ENCODE measurements around the gene GZMM.

The GZMM gene

DNA sequence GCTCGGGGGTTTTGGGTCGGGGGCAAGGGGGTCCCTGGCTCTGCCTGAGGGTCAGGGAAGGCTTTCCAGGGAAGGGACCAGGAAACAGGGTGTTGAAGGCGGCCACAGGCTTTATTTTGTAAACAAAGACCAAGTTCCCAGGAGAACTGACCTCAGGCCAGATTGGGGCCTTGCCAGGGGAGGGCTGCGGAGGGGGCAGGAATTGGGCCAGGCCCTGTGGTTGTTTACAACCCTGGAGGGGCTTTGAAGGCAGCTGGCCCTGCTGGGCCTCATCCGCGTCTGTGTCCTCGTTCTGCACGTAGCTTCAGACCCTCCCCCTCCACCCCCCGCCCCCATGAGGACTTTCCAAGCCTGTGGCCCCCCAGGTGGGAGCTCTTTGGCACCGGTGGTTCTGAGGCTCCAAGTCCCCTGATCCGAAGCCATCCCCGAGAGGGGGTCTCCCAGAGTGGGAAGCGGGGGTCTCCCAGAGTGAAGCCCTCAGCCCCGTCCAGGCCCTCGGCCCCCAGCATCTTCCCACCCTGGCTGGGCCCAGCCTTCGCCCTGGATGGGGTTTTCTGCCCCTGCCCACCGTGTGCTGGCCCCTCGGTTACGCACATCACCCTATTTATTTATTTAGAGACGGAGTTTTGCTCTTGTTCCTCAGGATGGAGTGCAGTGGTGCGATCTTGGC lies 15.1 kb downstream of the GZMM start:
- no peak for FAIRE-seq
- DNase-seq (ENCODE audit: insufficient read length, low spot score), result no peak

DNA sequence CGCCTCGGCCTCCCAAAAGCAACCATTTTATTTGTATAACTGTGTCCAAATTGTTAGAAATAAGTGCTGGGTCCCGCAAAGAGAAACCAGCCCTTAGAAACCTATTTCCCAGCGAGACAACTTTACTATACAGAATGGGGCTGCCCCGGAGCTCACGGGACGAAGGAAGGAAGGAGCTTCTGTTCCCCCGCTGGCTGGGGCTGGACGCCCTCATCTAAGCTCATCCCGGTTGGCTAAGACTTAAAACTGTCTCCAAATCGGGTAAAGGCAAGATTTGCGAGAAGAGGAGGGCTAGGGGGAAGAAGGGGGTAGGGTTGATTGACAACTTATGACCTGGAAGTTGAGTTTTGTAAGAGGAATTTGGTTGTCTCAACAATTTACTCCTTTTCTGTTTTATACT lies 16.3 kb downstream of the GZMM start:
- no peak for FAIRE-seq

DNA sequence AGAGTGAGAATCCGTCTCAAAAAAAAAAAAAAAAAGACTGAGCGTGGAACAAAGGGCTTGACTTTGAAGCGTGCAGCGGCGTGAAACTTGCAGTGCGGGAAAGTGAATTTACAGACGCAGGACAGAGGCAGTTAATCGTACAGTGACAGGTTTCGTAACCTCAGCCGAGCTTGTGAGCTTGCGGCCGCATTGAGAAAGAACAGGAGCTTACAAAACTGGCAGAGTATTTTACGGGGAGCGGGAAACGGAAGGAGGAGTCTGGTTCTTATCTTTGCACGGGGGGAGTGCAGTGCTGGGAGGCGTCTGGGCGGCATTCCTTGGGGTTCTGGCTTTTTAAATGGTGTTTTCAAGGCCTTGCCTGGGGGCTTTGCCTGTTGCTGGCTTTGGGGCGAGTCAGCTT lies 22.6 kb downstream of the GZMM start:
- no peak for DNase-seq (ENCODE audit: insufficient read length, low spot score)
- FAIRE-seq, result no peak

More for the DNA sequence above, 16.3 kb downstream of the GZMM start:
- DNase-seq (ENCODE audit: insufficient read length, low spot score), result no peak

DNA sequence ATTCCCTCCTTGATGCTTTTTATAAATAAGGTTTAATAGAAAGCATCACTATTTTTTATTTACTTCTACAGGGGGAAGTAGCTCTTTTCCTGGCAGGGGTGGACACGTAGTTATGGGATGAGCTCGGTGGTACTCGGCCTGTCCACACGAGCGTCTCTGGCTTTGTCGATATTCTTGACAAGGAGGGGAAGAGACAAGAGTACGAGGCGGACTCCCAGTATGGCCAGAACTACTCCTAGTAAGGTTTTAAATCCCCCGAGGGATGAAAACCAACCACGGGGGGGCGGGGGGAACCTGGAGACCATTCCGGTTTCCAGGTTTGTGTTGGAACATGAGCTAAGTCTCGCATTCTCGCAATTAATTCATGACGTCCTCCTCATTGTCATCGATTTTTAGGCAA lies 23.0 kb downstream of the GZMM start:
- no peak for FAIRE-seq

DNA sequence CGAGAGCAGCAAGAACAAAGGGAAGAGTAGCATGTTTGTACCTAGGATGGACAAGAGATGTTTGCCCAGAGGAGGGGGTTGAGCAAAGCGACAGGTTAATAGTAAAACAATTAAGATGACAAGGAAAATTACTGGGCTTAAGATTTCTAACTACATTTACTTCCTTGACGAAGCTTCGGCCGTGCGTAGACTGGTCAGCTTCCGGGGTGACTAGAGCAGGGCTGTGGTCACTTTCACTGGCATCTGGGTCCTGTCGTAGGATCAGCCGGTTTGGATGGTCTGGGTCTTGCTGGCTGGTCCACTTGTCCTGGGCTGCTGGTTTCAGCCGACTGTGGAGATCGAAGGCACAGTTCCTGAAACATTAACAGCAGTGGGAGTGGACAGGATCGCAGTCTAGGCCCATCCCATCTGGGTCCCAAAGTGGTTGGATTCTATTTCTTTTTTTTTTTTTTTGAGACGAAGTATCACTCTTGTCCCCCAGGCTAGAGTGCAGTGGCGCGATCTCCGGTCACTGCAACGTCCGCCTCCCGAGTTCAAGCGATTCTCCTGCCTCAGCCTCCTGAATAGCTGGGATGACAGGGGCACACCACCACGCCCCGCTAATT lies 23.5 kb downstream of the GZMM start:
- FAIRE-seq (no peak), DNase-seq (ENCODE audit: insufficient read length, low spot score) (no peak)

More for the DNA sequence above, 23.0 kb downstream of the GZMM start:
- no peak for DNase-seq (ENCODE audit: insufficient read length, low spot score)

DNA sequence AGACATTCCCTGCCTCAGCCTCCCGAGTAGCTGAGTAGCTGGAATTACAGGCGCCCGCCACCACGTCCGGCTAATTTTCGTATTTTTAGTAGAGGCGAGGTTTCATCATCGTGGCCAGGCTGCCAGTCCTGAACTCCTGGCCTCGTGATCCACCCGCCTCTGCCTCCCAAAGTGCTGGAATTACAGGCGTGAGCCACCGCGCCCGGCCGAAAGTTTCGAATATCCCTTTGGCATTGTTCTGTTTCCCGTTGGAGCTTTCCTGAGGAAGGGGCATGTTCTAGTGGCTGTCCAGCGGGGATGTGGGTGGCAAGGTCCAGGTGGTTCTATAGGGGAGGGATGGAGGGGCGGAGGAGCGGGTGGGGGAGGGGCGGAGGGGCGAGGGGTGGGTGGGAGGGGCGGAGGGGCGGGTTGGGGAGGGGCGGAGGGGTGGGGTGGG lies 26.4 kb downstream of the GZMM start:
- no peak for FAIRE-seq
- DNase-seq (ENCODE audit: insufficient read length, low spot score), result no peak

DNA sequence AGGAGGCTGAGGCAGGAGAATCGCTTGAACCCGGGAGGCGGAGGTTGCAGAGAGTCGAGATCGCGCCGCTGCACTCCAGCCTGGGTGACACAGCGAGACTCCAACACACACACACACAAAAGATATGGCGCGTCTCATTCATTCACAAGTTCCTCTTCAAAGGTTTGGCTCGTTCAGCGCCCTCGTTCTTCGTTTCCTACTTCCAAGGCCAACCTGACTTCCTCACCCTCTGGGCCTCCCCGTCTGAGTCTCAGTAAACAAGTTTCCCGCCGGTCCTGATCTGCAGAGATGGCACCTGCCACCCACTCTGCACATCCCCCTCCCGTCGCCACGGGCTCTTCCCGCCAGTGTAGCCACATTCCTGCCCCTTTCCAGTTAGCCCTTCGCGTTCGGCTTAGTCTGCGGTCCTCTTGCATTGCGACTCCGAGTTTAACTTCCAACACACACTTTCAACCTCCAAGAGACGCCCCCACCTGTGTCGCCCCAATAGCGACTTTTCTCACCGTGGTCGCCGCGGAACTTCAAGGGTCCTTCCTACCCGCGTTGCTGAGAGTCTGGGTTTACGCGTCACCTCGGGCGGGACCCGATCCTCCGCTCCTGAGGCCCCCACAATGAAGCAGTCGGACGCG lies 27.2 kb downstream of the GZMM start:
- FAIRE-seq (peak; percentile 56), DNase-seq (ENCODE audit: insufficient read length, low spot score) (no peak)

DNA sequence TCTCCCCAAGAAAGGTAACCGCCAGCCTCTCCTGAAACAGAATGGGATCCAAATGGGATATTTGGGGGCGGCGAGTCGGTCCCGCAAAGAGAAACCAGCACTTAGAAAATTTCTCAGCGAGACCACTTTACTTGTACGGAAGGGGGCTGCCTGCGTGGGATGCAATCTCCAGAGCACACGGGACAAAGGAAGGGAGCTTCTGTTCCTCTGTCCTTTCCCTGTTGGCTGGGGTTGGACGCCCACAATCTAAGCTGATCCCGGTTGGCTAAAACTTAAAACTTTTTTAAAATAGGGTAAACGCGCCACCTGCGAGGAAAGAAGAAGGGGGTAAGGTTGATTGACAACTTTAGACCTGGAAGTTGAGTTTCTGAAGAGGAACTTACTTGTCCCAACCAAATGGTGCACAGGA lies 27.7 kb downstream of the GZMM start:
- peak; percentile 91 for FAIRE-seq
- DNase-seq (ENCODE audit: insufficient read length, low spot score), result no peak

DNA sequence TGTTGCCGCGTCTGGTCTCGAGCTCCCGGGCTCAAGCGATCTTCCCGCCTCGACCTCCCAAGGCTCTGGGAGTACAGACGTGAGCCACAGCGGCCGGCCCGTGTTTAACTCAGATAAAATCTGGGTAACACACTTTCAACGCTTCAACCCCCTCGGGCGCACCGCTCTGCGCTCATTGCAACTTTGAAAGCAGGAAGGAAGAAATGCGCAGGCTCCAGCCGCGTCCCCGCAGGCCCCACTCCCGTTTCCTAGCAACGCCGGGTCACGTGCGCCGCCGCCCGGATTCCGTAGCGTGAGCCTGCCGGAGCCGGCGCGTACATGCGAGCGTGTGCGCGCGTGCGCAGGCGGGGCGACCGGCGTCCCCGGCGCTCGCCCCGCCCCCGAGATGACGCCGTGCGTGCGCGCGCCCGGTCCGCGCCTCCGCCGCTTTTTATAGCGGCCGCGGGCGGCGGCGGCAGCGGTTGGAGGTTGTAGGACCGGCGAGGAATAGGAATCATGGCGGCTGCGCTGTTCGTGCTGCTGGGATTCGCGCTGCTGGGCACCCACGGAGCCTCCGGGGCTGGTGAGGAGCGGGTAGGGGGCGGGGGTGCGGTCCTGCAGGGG lies 28.4 kb downstream of the GZMM start, which contains the start of gene BSG:
TSS of gene BSG (plus strand) at position 457 of the 603 bp plus-strand sequence. CDS start at position 496, 39 bp downstream.
- DNase-seq (ENCODE audit: insufficient read length, low spot score) (peak; percentile 98), FAIRE-seq (peak; percentile 97)

DNA sequence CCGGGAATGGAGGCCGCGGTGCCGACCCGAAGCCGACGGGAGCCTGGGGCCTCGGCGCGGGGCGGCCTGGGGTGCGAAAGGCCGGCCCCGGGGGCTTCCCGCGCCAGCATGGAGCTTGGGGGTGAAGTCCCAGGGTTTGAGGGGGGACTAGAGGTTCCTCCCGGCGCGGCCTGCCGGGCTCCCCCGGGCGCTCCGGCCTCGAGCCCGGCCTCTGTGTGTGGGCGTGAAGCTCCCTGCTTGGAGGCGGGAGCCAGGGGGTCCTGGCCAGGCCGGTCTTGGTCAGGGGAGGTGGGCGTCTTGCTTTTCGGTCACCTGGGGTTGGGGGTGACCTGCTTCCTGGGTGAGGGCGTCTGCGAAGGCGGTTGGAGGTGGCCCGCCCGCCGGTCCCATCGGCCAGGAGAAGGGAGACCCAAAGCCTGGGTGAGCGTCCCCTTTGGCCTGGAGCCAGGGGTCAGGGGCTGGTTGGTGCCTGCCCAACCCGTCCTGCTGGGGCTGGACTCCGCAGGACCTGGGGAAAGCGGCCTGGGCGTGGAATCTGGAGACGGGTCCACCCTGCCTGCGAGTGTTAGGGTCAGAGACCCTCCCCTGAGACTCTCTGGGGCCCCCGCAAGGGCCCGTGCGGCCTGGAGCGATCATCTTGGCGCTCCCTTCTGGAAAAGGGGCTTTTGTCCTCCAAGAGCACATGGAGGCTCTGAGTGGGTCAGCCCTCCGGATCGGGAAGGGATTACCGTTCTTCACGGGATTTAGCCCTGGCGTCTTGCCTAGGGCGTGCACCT lies 29.1 kb downstream of the GZMM start:
- FAIRE-seq (peak; percentile 75), DNase-seq (ENCODE audit: insufficient read length, low spot score) (no peak)

DNA sequence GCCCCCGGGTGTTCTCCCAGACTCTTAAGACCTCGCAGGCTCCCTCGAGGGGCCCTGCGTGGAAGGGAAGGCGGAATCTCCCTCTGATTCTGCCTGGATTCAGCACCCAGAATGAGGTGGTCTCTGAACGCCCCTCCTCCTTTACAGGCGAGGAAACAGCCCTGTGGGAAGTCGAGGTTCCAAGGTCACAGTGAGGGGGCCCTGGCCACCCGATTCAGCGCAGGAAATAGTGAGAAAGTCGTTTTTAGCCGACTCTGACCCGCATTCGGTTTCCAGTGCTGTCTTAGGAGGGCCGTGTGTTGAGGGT lies 29.6 kb downstream of the GZMM start:
- DNase-seq (ENCODE audit: insufficient read length, low spot score), result no peak

DNA sequence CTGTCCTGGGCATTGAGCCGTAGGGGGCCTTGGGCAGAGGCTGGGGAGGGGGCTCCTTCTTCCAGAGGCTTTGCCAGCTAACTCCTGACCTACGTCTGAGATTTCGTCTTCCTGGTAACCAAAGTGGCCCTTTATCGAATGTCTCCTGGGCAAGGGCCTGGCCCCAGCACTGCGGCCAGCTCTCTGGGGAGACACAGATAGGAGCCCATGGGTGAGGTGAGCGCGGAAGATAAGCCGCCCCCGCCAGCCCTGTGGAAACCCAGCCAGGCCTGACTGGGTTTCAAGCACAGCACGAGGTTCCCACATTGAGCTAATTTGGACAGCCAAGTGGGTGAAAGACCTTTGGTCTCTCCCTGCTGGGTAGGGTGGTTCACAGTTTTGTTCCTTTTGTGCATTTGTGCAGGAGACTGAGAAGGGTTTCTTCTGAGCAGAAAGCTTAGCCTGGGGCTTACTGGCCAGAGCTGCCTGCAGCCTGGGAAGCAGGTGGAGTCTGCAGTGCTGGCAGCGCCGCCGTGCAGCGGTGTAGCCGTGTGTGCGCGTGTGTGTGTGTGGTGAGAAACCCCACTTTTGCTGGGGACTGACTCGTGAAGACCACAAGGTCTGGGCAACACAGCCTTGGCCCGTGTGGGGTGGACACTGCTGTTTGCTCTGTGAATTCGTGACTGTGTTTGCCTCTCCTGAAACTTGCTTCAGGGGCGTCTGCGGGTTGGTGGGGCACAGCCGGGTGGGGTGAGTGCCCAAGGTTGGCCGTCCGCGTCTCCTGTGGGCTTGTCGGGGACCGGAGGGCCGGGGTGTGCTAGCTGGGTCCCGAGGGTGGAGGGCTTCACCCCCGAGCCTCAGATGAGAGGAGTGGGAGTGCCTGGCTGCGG lies 31.0 kb downstream of the GZMM start:
- FAIRE-seq (peak; percentile 63), DNase-seq (ENCODE audit: insufficient read length, low spot score) (no peak)

More for the DNA sequence above, 29.6 kb downstream of the GZMM start:
- no peak for FAIRE-seq

DNA sequence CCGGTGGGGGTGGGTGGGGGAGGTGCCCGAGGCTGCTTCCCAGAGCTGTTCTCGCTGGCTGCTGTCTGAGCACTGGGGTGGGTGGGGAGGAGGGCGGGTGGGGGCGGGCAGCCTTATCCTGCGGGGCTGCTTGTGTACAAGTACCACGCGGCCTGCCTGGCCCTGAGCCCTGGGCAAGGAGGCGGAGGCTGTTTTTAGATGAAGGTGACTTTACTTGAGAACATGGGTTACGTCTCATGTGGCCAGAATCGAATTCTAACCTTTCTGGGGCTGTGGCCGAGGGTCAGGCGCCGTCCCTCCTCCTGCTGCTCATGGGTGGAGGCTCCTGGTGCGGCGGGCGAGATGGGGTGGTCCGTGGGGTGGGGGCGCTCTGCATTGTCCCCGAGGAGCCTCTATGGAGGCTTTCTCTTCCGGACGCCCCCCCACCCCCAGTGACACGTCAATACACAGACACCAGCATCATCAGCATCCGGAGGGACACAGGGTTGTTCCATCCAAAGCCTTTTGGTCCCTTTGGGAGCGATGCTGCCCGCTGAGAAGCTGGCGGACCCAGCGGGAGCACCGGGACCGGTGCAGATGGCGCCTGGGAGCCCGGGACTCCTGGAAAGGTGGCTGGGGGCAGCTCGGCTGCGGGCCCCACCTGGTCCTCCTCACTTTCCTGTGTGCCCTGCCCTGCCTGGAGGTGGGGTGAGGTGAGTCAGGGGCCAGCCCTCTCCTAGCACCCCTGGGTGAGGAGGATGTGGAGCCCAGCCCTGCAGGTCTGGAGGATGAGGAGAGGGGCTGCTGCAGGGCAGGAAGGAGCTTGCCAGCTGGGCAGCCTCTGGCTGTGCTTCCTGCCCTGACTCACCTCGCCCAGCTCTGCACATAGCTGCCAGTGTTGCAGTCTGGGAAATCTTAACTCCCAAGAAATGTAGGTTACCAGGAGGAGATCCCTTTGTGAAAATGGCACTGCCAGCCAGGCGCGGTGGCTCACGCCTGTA lies 32.0 kb downstream of the GZMM start:
- DNase-seq (ENCODE audit: insufficient read length, low spot score) (no peak), FAIRE-seq (no peak)

DNA sequence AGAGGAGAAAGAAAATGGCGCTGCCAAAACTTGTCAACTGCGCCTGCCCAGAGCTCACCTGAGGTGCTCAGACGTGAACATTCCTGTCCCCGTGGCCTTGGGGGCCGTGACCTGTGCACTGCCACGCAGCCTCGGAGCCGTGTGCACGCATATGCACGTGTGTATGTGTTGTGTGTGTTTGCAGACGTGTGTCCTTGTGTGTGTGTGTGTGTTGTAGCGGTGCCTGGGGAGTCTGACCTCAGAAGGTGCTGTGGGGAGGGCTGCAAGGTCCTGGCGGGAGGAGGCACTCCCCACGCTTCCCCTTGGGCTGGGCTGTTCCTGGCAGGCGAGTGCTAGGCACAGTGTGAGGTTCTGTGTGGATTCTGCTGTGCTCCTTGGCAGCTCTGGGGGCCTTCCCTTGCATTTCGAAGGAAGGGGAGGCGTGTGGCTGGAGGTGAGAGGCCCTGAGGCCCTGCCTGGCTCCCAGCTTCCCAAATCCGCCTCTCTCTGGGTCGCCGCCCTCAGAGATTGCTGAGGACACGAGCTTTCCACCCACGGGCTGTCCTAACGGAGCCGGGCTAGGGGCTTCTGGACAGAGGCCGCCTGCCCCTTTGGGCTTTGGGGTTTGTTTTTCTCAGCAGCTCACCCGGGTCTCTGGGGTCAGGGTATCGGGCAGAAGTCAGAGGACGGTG lies 33.0 kb downstream of the GZMM start:
- FAIRE-seq (no peak), DNase-seq (ENCODE audit: insufficient read length, low spot score) (no peak)

DNA sequence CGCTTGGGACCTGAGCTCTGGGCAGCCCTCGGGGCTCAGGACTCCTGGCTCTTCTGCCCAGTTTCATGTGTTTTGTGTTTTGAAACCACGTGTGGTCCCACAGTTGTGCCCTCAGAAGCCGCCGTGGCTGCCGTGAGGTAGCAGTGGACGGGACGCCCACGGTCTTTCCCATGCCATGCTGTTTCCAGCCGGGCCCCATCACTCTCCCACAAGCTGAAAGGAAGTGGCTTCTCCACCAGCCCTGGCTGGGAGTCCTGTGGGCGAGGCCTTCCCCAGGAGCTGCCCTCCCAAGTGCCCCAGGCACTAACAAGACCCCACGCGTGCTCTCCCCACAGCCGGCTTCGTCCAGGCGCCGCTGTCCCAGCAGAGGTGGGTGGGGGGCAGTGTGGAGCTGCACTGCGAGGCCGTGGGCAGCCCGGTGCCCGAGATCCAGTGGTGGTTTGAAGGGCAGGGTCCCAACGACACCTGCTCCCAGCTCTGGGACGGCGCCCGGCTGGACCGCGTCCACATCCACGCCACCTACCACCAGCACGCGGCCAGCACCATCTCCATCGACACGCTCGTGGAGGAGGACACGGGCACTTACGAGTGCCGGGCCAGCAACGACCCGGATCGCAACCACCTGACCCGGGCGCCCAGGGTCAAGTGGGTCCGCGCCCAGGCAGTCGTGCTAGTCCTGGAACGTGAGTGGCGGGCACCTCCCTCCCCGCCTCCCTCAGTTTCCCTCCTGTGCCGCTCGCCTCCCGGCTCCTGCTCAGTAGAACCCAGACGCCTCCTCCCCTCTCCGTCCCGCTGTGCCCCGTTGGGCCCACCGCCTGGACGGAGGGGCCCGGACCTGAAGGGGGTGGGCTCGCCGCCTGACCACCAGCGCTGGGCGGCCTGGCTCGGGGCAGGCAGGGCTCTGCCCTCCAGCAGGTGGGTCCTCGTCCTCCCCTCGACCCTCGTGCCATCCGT lies 33.9 kb downstream of the GZMM start:
- FAIRE-seq, result no peak
- no peak for DNase-seq (ENCODE audit: insufficient read length, low spot score)

DNA sequence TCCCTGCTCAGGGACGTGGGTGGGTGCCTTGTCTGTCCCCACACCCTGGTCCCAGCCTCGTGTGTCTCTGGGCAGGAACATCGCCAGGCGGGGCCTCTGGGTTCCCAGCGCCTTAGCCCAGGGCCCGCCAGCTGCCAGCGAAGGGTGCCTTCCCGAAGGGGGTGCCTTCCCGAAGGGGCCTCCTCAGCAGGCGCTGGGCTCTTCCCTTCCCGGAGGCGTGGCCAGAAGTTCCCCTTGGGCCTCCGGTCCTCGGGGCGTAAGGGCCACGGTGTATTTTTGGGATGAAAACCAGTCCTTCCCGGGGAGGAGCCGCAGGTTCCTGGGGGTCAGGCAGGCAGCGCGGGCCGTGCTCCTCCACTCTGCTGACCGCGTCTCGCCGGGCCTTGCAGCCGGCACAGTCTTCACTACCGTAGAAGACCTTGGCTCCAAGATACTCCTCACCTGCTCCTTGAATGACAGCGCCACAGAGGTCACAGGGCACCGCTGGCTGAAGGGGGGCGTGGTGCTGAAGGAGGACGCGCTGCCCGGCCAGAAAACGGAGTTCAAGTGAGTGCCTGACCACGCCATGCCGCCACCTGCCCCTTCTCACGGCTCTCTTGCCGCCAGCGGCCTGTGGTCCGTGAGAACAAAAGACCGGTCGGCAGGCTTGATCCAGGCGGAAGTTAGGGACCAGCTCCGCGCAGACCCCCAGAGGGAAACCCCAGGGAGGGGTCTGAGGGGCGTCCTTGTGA lies 35.4 kb downstream of the GZMM start:
- DNase-seq (ENCODE audit: insufficient read length, low spot score), result no peak
- no peak for FAIRE-seq

DNA sequence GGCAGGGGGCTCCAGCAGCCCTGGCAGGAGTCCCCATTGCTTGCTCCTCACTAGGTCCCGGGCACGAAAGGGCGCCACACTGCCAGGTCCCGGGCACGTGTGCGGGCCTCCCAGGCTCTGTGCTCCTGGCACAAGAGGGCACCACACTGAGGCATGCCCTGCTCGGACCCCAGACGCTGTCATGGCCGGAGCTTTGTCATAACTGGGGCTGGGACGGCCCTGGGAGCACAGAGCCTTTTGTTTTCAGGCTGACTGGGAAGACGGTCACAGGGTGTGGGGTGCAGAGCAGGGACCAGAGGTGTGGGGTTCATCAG lies 35.9 kb downstream of the GZMM start:
- FAIRE-seq (no peak), DNase-seq (ENCODE audit: insufficient read length, low spot score) (no peak)

Data from GM19239 (cell line).